Fibroblast of the aortic adventitia (primary cell): ENCODE results near the gene MS4A12. TPM values are rescaled to one million over a fixed set of nuclear protein-coding genes. Genes with fewer than 3 reads are reported as not detected.
"Not testable (repeated sequence)": the region's sequence is repeated elsewhere in the genome, so short reads cannot be mapped to it uniquely, and the experiment has no call there.

Source experiments
- DNase-seq: peaks from one replicate; pipeline ENCODE4 v3.0.0-alpha.2; 2010; ENCODE audit warnings: low read depth
- H3K4me3 ChIP-seq: 2 replicates; pipeline ENCODE4 v1.5.1; 2011; ENCODE audit warnings: low read depth, mild to moderate bottlenecking, control low read depth, low read length, moderate library complexity
- total RNA-seq: library from RNA; depleted of rRNA; stranded (reverse); fragments of >200 nt; gene quantifications from 2 replicates; pipeline ENCODE4 v1.2.3, GENCODE V29; 2012; ENCODE audit warnings: low replicate concordance
- TF ChIP-seq, protein P1 (sequence below): IDR thresholded peaks from 2 replicates; pipeline ENCODE4 v1.5.1; 2011; ENCODE audit warnings: mild to moderate bottlenecking, low read length, control low read depth, inconsistent platforms; ENCODE audit not compliant: insufficient read depth

The MS4A12 gene
- total RNA-seq, 1 donor, result not detected

DNA sequence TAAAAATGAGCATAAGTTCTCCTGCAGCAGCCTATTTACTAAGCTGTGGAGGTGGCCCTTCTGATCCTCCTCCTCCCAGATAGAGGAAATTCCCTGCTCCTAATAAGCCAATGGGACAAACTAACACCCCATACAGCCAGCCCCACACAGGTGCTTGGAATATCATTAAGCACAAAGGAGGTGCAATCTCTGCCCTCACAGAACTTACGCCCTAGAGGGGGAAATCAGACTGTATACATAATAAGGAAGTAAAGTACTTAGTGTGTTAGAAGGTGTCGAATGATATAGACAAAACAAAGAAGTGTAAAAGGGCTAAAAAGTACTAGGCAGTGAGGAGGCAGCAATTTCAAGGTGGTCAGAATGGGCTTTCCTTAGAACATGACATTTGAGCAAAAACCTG lies 5.8 kb downstream of the MS4A12 start:
- no peak overlapping the region for H3K4me3 ChIP-seq
- TF ChIP-seq, protein P1, sequence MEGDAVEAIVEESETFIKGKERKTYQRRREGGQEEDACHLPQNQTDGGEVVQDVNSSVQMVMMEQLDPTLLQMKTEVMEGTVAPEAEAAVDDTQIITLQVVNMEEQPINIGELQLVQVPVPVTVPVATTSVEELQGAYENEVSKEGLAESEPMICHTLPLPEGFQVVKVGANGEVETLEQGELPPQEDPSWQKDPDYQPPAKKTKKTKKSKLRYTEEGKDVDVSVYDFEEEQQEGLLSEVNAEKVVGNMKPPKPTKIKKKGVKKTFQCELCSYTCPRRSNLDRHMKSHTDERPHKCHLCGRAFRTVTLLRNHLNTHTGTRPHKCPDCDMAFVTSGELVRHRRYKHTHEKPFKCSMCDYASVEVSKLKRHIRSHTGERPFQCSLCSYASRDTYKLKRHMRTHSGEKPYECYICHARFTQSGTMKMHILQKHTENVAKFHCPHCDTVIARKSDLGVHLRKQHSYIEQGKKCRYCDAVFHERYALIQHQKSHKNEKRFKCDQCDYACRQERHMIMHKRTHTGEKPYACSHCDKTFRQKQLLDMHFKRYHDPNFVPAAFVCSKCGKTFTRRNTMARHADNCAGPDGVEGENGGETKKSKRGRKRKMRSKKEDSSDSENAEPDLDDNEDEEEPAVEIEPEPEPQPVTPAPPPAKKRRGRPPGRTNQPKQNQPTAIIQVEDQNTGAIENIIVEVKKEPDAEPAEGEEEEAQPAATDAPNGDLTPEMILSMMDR, result no peak
- no peak for DNase-seq

DNA sequence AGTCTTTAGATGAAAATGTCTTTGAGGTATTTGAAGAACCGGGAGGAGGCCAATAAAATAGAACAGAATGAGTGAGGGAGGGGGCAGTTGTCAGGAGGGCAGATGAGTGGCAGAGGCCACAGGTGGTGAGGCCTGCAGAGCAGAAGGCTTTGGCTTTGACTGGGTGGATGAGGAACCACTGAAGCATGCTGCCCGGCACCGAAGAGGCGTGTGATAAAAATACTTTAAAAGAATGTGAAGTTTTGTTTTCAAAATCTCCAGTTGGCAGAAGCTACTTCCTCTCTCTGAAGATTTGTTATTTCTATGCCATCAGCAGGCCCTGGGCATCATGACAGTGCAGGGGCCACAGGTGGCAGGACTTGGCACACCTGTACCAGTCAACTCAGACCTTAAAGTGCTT lies 6.3 kb downstream of the MS4A12 start:
- no peak for DNase-seq
- no peak overlapping the region for H3K4me3 ChIP-seq

DNA sequence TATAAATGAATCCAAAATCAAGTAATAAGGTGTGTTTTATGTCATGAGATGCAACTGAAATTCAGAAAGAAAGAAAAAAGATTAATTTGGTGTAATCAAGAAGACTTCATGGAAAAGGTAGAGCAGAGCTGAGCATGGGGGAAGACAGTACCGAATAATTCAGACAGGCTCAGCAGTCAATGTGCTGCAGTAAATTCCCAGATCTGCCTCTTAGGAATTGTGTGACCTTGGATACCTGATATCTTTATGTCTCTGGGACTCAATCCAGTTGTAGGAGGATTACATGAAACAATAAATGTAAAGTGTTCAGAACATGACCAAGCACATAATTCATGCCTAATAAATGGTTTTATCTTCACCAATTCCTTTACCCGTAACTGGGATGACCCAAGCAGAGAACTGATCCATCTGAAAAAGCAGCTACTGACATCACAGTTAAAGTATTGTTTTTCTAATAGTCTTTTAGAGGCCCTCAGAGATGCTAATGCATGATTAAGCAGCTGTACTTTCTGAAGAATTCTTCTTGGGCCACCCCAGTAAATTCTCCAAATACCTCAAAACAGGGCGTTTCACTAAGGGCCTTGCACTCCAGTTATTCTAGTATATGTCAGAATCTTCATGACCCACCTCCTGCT lies 7.8 kb downstream of the MS4A12 start:
- no peak overlapping the region for H3K4me3 ChIP-seq
- DNase-seq, result no peak
- TF ChIP-seq, protein P1, result no peak

More for the DNA sequence above, 6.3 kb downstream of the MS4A12 start:
- TF ChIP-seq, protein P1, result no peak

DNA sequence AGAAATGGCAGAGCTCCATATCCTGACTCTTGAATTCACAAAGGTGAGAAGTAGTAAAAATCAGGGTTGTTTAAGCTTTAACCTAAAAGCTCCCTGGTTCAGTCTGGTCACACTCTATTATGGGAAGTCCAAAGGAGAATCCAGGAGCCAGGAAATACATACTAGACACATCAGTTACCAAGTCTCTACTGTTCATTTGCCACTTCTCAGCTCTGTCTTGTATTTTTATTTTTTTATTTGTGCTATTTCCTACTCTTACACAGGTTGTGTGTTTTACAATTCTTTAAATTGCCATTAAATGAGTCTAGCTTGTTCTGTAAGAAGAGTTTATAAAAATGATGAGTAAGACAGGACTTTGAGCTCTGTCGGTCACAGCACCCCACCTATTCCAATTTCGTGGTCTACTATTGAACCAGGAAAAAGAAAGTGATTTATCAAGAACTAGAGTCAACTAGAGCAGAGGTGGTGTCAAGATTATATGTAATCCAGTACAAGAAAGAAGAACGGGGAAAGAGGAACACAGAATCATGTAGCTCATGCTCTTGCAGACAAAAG lies 9.7 kb downstream of the MS4A12 start:
- H3K4me3 ChIP-seq, result no peak overlapping the region
- no peak for DNase-seq
- TF ChIP-seq, protein P1, result no peak

DNA sequence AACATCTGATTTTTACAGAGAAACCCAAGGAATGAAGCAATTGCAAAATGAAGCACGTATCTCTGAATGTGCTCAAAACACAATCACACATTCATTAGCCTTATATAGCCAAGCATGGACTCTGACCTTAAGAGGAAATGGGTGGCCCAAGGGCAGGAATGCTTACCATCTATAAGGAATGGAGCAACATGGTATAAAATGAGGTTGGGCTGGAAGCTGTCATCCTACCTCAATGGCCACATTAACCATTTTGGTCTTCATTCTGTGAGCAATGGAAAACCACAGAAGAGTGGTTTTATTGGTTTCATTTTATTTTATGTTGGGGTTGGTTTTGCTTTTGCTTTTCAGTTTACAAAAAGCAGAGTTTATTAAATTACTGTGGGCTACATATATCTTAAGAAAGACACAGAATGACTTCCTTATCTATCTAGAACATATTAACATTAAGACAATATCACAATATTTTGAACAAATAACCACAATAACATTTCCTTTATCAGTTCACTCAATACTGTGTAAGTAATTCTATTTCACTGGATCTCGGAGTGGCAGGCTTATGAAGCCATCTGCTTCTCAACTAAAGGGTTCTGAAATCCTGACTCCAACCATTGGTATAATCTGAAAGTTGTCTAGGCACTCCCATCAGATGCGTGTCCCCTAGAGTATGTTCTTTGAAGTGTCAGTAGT lies 11.8 kb downstream of the MS4A12 start:
- DNase-seq, result no peak
- H3K4me3 ChIP-seq, result no peak overlapping the region
- TF ChIP-seq, protein P1, result no peak

DNA sequence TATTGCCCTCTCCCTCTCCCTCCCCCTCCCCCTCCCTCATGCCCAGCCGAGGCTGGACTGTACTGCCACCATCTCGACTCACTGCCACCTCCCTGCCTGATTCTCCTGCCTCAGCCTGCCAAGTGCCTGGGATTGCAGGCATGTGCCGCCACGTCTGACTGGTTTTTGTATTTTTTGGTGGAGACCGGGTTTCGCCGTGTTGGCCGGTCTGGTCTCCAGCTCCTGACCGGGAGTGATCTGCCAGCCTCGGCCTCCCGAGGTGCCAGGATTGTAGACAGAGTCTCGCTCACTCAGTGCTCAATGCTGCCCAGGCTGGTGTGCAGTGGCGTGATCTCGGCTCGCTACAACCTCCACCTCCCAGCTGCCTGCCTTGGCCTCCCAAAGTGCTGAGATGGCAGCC lies 17.0 kb downstream of the MS4A12 start:
- DNase-seq, H3K4me3 ChIP-seq: not testable (repeated sequence)

DNA sequence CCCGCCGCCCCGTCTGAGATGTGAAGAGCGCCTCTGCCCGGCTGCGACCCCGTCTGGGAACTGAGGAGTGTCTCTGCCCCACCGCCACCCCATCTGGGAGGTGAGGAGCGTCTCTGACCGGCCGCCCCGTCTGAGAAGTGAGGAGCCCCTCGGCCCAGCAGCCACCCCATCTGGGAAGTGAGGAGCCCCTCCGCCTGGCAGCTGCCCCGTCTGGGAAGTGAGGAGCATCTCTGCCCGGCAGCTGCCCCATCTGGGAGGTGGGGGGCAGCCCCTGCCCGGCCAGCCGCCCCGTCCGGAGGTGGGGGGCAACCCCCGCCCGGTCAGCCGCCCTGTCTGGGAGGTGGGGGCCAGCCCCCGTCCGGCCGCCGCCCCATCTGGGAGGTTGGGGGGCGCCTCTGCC lies 17.6 kb downstream of the MS4A12 start:
- H3K4me3 ChIP-seq, DNase-seq: not testable (repeated sequence)
